Measurements from ENCODE around the gene FAM76B.
"Not testable (repeated sequence)": the region's sequence is repeated elsewhere in the genome, so short reads cannot be mapped to it uniquely, and the experiment has no call there.

Gene FAM76B

GRCh38 chr11:95789506-95790122 lies at the start of gene FAM76B:
Gene FAM76B (minus strand): TSS chr11:95789782. CDS start chr11:95789478, 304 bp downstream.
- peak; percentile 99 for DNase-seq (ENCODE audit: low spot score)

GRCh38 chr11:95835768-95836488 lies 46.3 kb upstream of the FAM76B start:
- peak; percentile 88 for DNase-seq (ENCODE audit: low spot score)

GRCh38 chr11:95835351-95835750 lies 45.8 kb upstream of the FAM76B start:
- no peak for DNase-seq (ENCODE audit: low spot score)

- no peak for DNase-seq (ENCODE audit: low spot score)
These were observed 43.8 kb upstream of the FAM76B start for GRCh38 chr11:95833378-95833777.

GRCh38 chr11:95832763-95833162 lies 43.2 kb upstream of the FAM76B start:
- DNase-seq (ENCODE audit: low spot score) = no peak

- DNase-seq (ENCODE audit: low spot score) = no peak
These were observed 41.8 kb upstream of the FAM76B start for GRCh38 chr11:95831198-95831883.

GRCh38 chr11:95829580-95830259 lies 40.1 kb upstream of the FAM76B start:
- DNase-seq (ENCODE audit: low spot score) = no peak

GRCh38 chr11:95827696-95828095 lies 38.1 kb upstream of the FAM76B start:
- peak; percentile 28 for DNase-seq (ENCODE audit: low spot score)

- DNase-seq (ENCODE audit: low spot score) = no peak
These were observed 32.1 kb upstream of the FAM76B start for GRCh38 chr11:95821640-95822039.

- no peak for DNase-seq (ENCODE audit: low spot score)
These were observed 26.5 kb upstream of the FAM76B start for GRCh38 chr11:95816037-95816436.

- DNase-seq (ENCODE audit: low spot score) = not testable (repeated sequence)
These were observed 21.5 kb upstream of the FAM76B start for GRCh38 chr11:95811052-95811451.

- DNase-seq (ENCODE audit: low spot score) = not testable (repeated sequence)
These were observed 16.9 kb upstream of the FAM76B start for GRCh38 chr11:95806464-95806863.

GRCh38 chr11:95805869-95806268 lies 16.3 kb upstream of the FAM76B start:
- DNase-seq (ENCODE audit: low spot score) = no peak

GRCh38 chr11:95803973-95804372 lies 14.4 kb upstream of the FAM76B start:
- DNase-seq (ENCODE audit: low spot score) = no peak

- DNase-seq (ENCODE audit: low spot score) = no peak
These were observed 13.2 kb upstream of the FAM76B start for GRCh38 chr11:95802806-95803205.

GRCh38 chr11:95800438-95800837 lies 10.9 kb upstream of the FAM76B start:
- DNase-seq (ENCODE audit: low spot score) = no peak

- no peak for DNase-seq (ENCODE audit: low spot score)
These were observed 10.0 kb upstream of the FAM76B start for GRCh38 chr11:95799546-95799945.

GRCh38 chr11:95796501-95796900 lies 6.9 kb upstream of the FAM76B start:
- DNase-seq (ENCODE audit: low spot score) = no peak

- no peak for DNase-seq (ENCODE audit: low spot score)
These were observed 6.2 kb upstream of the FAM76B start for GRCh38 chr11:95795627-95796295.

GRCh38 chr11:95794086-95794485 lies 4.5 kb upstream of the FAM76B start:
- no peak for DNase-seq (ENCODE audit: low spot score)

GRCh38 chr11:95793116-95793515 lies 3.5 kb upstream of the FAM76B start:
- DNase-seq (ENCODE audit: low spot score) = no peak

- DNase-seq (ENCODE audit: low spot score) = no peak
These were observed 3.1 kb upstream of the FAM76B start for GRCh38 chr11:95792700-95793099.
